Measurements from ENCODE around the gene ELL.

GRCh38 chr19:18435178-18435841 is 86.6 kb downstream of the ELL start:
- TF ChIP-seq TEAD4 (IDR thresholded peaks at IDR 0.05): no peak
- TF ChIP-seq RAD21 (IDR thresholded peaks at IDR 0.05; ENCODE audit: low read depth): no peak
- TF ChIP-seq TAF1 (IDR thresholded peaks at IDR 0.05; ENCODE audit: low read depth): no peak

Measured in Ishikawa (cell line).